A673 (cell line): ENCODE measurements around the gene KRTAP26-1.

ENCODE experiments used
- EZH2 ChIP-seq: fragments of 200-600 bp; sonication (generic); IDR thresholded peaks from 2 replicates; pipeline ENCODE4 v1.6.1; 2017; ENCODE audit warnings: borderline replicate concordance, low read depth, mild to moderate bottlenecking, mixed read lengths, antibody characterized with exemption, low read length; ENCODE audit not compliant: poor library complexity, severe bottlenecking
- TF ChIP-seq, protein P1 (sequence below): fragments of 300-800, 200-600 bp; sonication (generic); conservative IDR thresholded peaks from 2 replicates; pipeline ENCODE4 v1.5.1; 2017; ENCODE audit warnings: low read depth, mild to moderate bottlenecking, antibody characterized with exemption, low read length, moderate library complexity, mixed read lengths

DNA sequence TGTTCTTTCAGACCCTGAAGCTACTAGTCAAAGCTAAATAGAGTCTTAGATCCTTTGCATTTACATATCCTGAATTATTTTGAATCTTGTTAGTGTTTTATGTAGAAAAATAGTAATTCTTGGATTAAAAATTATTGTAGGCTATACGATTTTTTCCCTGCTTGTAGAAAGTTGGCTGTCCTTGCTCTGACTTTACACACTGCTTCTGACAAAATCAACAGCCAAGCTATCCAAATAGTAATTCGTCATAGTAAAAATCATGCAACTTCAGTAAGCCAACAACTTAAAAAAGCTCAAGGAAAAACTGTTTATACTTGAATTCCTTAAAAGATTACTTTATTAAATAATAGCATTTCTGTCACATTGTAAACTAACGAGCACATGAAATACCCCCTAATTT is 35.8 kb upstream of the KRTAP26-1 start:
- TF ChIP-seq, protein P1, sequence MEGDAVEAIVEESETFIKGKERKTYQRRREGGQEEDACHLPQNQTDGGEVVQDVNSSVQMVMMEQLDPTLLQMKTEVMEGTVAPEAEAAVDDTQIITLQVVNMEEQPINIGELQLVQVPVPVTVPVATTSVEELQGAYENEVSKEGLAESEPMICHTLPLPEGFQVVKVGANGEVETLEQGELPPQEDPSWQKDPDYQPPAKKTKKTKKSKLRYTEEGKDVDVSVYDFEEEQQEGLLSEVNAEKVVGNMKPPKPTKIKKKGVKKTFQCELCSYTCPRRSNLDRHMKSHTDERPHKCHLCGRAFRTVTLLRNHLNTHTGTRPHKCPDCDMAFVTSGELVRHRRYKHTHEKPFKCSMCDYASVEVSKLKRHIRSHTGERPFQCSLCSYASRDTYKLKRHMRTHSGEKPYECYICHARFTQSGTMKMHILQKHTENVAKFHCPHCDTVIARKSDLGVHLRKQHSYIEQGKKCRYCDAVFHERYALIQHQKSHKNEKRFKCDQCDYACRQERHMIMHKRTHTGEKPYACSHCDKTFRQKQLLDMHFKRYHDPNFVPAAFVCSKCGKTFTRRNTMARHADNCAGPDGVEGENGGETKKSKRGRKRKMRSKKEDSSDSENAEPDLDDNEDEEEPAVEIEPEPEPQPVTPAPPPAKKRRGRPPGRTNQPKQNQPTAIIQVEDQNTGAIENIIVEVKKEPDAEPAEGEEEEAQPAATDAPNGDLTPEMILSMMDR, result no peak
- no peak for TF ChIP-seq EZH2
